ENCODE results near the gene MFAP5. TPM values are rescaled to one million over a fixed set of nuclear protein-coding genes. Genes with fewer than 3 reads are reported as not detected.

MFAP5 gene
- polyA plus RNA-seq, 4 donors = 0.56 to 48.2 (median 1.4) TPM; not detected in 1

DNA sequence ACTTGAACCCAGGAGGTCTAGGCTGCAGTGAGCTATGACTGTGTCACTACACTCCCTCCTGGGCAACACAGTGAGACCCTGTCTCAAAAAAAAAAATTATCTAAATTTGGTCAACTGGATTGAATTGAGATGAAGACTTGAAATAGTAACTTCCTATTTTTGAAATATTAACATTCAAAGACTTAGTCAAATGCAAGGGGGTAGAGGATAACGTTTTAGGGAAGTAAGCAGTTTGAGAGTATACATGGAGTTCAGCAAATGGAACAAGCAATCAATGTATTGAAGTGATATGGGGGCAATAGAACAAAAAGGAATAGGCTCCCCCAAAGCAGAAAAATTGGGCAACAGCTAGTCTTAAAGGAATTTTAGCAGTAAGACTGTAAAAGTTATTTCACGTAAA is 4.6 kb upstream of the MFAP5 start:
- no peaks in the 10 kb centered on the region for H3K36me3 ChIP-seq (ENCODE audit: control insufficient read depth in 3 of 3, insufficient read depth in 2 of 3, low read depth in 1 of 3, low read length in 3 of 3)
- no peak for DNase-seq
- 69 to 76% (median 75%) methylated on average over 2 of the region's 2 CpGs for WGBS, 3 donors
- no peaks in the 10 kb centered on the region for H3K4me1 ChIP-seq (ENCODE audit: control insufficient read depth in 3 of 3, insufficient read depth in 2 of 3, low read depth in 1 of 3, low read length in 2 of 3)
- H3K9me3 ChIP-seq (ENCODE audit: control insufficient read depth in 2 of 2, insufficient read depth in 1 of 2, low read depth in 1 of 2, low read length in 1 of 2) = peaks cover 0 to 5% of the 10 kb centered on the region in 2 donors
- no peak overlapping the region for H3K27ac ChIP-seq (ENCODE audit: low read depth in 1 of 3, low read length in 2 of 3)
- peaks cover 0 to 4% (median 0%) of the 10 kb centered on the region in 3 donors for H3K27me3 ChIP-seq (ENCODE audit: control insufficient read depth in 3 of 3, insufficient read depth in 3 of 3, low read length in 3 of 3)
- H3K4me3 ChIP-seq (ENCODE audit: low read depth in 1 of 3, low read length in 3 of 3) = no peak overlapping the region
- no peak for FAIRE-seq

DNA sequence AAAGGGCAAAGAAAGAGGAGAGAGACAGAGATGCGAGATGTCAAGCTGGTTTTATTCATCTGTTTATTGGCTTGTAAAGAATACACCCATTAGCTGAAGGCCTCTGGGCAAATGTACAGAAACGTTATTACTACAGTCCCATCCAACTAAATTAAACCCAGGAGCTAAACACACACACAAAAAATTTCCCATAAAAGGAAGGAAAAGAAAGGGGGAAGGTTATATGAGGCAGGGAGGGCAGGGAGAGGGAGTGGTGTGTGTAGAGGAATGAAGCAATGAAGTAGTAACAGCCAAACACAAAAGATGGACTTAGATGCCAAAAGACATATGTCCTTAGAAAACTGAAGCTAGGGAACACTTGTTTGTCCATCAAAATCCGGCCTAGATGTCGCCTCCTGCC is 3.1 kb upstream of the MFAP5 start:
- no peaks in the 10 kb centered on the region for H3K36me3 ChIP-seq (ENCODE audit: control insufficient read depth in 3 of 3, insufficient read depth in 2 of 3, low read depth in 1 of 3, low read length in 3 of 3)
- H3K4me3 ChIP-seq (ENCODE audit: low read depth in 1 of 3, low read length in 3 of 3) = no peak overlapping the region
- peaks cover 0 to 4% (median 0%) of the 10 kb centered on the region in 3 donors for H3K27me3 ChIP-seq (ENCODE audit: control insufficient read depth in 3 of 3, insufficient read depth in 3 of 3, low read length in 3 of 3)
- no peak for DNase-seq
- H3K27ac ChIP-seq (ENCODE audit: low read depth in 1 of 3, low read length in 2 of 3) = no peak overlapping the region
- FAIRE-seq = no peak
- peaks cover 0 to 3% of the 10 kb centered on the region in 2 donors for H3K9me3 ChIP-seq (ENCODE audit: control insufficient read depth in 2 of 2, insufficient read depth in 1 of 2, low read depth in 1 of 2, low read length in 1 of 2)
- H3K4me1 ChIP-seq (ENCODE audit: control insufficient read depth in 3 of 3, insufficient read depth in 2 of 3, low read depth in 1 of 3, low read length in 2 of 3) = no peaks in the 10 kb centered on the region
- 68 to 78% (median 73%) methylated on average over 4 of the region's 4 CpGs for WGBS, 3 donors

- H3K4me3 ChIP-seq (ENCODE audit: low read depth in 1 of 3, low read length in 3 of 3) = no peak overlapping the region
- H3K27me3 ChIP-seq (ENCODE audit: control insufficient read depth in 3 of 3, insufficient read depth in 3 of 3, low read length in 3 of 3) = peaks cover 0 to 4% (median 0%) of the 10 kb centered on the region in 3 donors
- no peaks in the 10 kb centered on the region for H3K4me1 ChIP-seq (ENCODE audit: control insufficient read depth in 3 of 3, insufficient read depth in 2 of 3, low read depth in 1 of 3, low read length in 2 of 3)
- no peak for FAIRE-seq
- no peak for DNase-seq
- WGBS, 3 donors = 76 to 88% (median 87%) methylated on average over 5 of the region's 5 CpGs
- H3K27ac ChIP-seq (ENCODE audit: low read depth in 1 of 3, low read length in 2 of 3) = peak overlapping the region in 1 of 3 donors; percentile 56
- H3K36me3 ChIP-seq (ENCODE audit: control insufficient read depth in 3 of 3, insufficient read depth in 2 of 3, low read depth in 1 of 3, low read length in 3 of 3) = no peaks in the 10 kb centered on the region
- no peaks in the 10 kb centered on the region for H3K9me3 ChIP-seq (ENCODE audit: control insufficient read depth in 2 of 2, insufficient read depth in 1 of 2, low read depth in 1 of 2, low read length in 1 of 2)
These were observed 1.7 kb upstream of the MFAP5 start for GRCh38 chr12:8664228-8664913.

DNA sequence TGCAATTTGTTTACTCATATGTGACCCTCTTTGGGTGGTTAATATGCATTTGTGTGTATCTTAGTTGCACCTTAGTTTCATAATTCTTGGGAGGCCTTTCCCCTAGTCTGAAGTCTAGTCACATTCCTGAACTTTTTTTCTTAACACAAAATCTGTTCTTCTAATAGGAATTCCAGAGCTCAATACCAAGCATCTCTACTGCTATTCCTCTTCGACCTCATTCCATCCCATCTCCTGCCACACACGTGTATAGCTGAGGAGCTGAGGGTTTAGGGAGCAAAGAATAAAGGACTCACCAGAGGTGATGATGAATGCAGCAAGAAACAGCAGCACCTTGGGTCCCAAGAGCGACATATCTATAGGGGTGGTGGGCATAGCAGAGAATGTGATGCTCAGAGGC is 875 bp downstream of the MFAP5 start:
- Histone ChIP-seq H3K36me3 (ENCODE audit: control insufficient read depth in 3 of 3, insufficient read depth in 2 of 3, low read depth in 1 of 3, low read length in 3 of 3) (no peaks in the 10 kb centered on the region), H3K27ac (ENCODE audit: low read depth in 1 of 3, low read length in 2 of 3) (no peak overlapping the region), H3K4me1 (ENCODE audit: control insufficient read depth in 3 of 3, insufficient read depth in 2 of 3, low read depth in 1 of 3, low read length in 2 of 3) (no peaks in the 10 kb centered on the region), H3K27me3 (ENCODE audit: control insufficient read depth in 3 of 3, insufficient read depth in 3 of 3, low read length in 3 of 3) (peaks cover 0 to 4% (median 0%) of the 10 kb centered on the region in 3 donors), H3K9me3 (ENCODE audit: control insufficient read depth in 2 of 2, insufficient read depth in 1 of 2, low read depth in 1 of 2, low read length in 1 of 2) (peaks cover 0 to 4% of the 10 kb centered on the region in 2 donors), H3K4me3 (ENCODE audit: low read depth in 1 of 3, low read length in 3 of 3) (no peak overlapping the region)
- 71 to 83% (median 77%) methylated on average over 3 of the region's 3 CpGs for WGBS, 3 donors
- no peak for FAIRE-seq
- no peak for DNase-seq

GRCh38 chr12:8661016-8661415 is 1.6 kb downstream of the MFAP5 start:
- DNase-seq (no peak), FAIRE-seq (no peak)
- Histone ChIP-seq H3K27ac (ENCODE audit: low read depth in 1 of 3, low read length in 2 of 3) (no peak overlapping the region), H3K4me1 (ENCODE audit: control insufficient read depth in 3 of 3, insufficient read depth in 2 of 3, low read depth in 1 of 3, low read length in 2 of 3) (no peaks in the 10 kb centered on the region), H3K9me3 (ENCODE audit: control insufficient read depth in 2 of 2, insufficient read depth in 1 of 2, low read depth in 1 of 2, low read length in 1 of 2) (peaks cover 0 to 4% of the 10 kb centered on the region in 2 donors), H3K36me3 (ENCODE audit: control insufficient read depth in 3 of 3, insufficient read depth in 2 of 3, low read depth in 1 of 3, low read length in 3 of 3) (no peaks in the 10 kb centered on the region), H3K4me3 (ENCODE audit: low read depth in 1 of 3, low read length in 3 of 3) (no peak overlapping the region), H3K27me3 (ENCODE audit: control insufficient read depth in 3 of 3, insufficient read depth in 3 of 3, low read length in 3 of 3) (peaks cover 0 to 4% (median 0%) of the 10 kb centered on the region in 3 donors)
- WGBS, 3 donors = 81 to 89% (median 83%) methylated on average over 3 of the region's 3 CpGs

GRCh38 chr12:8658346-8658745 is 4.3 kb downstream of the MFAP5 start:
- Histone ChIP-seq H3K27me3 (ENCODE audit: control insufficient read depth in 3 of 3, insufficient read depth in 3 of 3, low read length in 3 of 3) (no peaks in the 10 kb centered on the region), H3K27ac (ENCODE audit: low read depth in 1 of 3, low read length in 2 of 3) (no peak overlapping the region), H3K4me3 (ENCODE audit: low read depth in 1 of 3, low read length in 3 of 3) (no peak overlapping the region), H3K4me1 (ENCODE audit: control insufficient read depth in 3 of 3, insufficient read depth in 2 of 3, low read depth in 1 of 3, low read length in 2 of 3) (no peaks in the 10 kb centered on the region), H3K36me3 (ENCODE audit: control insufficient read depth in 3 of 3, insufficient read depth in 2 of 3, low read depth in 1 of 3, low read length in 3 of 3) (no peaks in the 10 kb centered on the region), H3K9me3 (ENCODE audit: control insufficient read depth in 2 of 2, insufficient read depth in 1 of 2, low read depth in 1 of 2, low read length in 1 of 2) (peaks cover 0 to 4% of the 10 kb centered on the region in 2 donors)
- DNase-seq (no peak), FAIRE-seq (no peak)
- WGBS, 3 donors = 44 to 59% (median 51%) methylated on average over 1 of the region's 1 CpG

- Histone ChIP-seq H3K27me3 (ENCODE audit: control insufficient read depth in 3 of 3, insufficient read depth in 3 of 3, low read length in 3 of 3) (no peaks in the 10 kb centered on the region), H3K27ac (ENCODE audit: low read depth in 1 of 3, low read length in 2 of 3) (no peak overlapping the region), H3K36me3 (ENCODE audit: control insufficient read depth in 3 of 3, insufficient read depth in 2 of 3, low read depth in 1 of 3, low read length in 3 of 3) (no peaks in the 10 kb centered on the region), H3K4me1 (ENCODE audit: control insufficient read depth in 3 of 3, insufficient read depth in 2 of 3, low read depth in 1 of 3, low read length in 2 of 3) (no peaks in the 10 kb centered on the region), H3K4me3 (ENCODE audit: low read depth in 1 of 3, low read length in 3 of 3) (no peak overlapping the region), H3K9me3 (ENCODE audit: control insufficient read depth in 2 of 2, insufficient read depth in 1 of 2, low read depth in 1 of 2, low read length in 1 of 2) (peaks cover 0 to 4% of the 10 kb centered on the region in 2 donors)
- DNase-seq (no peak), FAIRE-seq (no peak)
- WGBS, 3 donors = 81 to 89% (median 81%) methylated on average over 6 of the region's 6 CpGs
These were observed 7.2 kb downstream of the MFAP5 start for GRCh38 chr12:8655421-8655820.

GRCh38 chr12:8648576-8649205 is 13.9 kb downstream of the MFAP5 start:
- Histone ChIP-seq H3K4me3 (ENCODE audit: low read depth in 1 of 3, low read length in 3 of 3) (no peak overlapping the region), H3K9me3 (ENCODE audit: control insufficient read depth in 2 of 2, insufficient read depth in 1 of 2, low read depth in 1 of 2, low read length in 1 of 2) (no peaks in the 10 kb centered on the region), H3K4me1 (ENCODE audit: control insufficient read depth in 3 of 3, insufficient read depth in 2 of 3, low read depth in 1 of 3, low read length in 2 of 3) (no peaks in the 10 kb centered on the region), H3K27me3 (ENCODE audit: control insufficient read depth in 3 of 3, insufficient read depth in 3 of 3, low read length in 3 of 3) (no peaks in the 10 kb centered on the region), H3K27ac (ENCODE audit: low read depth in 1 of 3, low read length in 2 of 3) (no peak overlapping the region), H3K36me3 (ENCODE audit: control insufficient read depth in 3 of 3, insufficient read depth in 2 of 3, low read depth in 1 of 3, low read length in 3 of 3) (no peaks in the 10 kb centered on the region)
- WGBS, 3 donors = 72 to 86% (median 75%) methylated on average over 8 of the region's 8 CpGs
- DNase-seq (peak in 1 of 2 donors; percentile 9), FAIRE-seq (no peak)

Measured in small intestine (tissue), 7 donors.